Left lung (tissue), 10 donors: ENCODE data around the gene LHFPL2. TPM values are rescaled to one million over a fixed set of nuclear protein-coding genes. Genes with fewer than 3 reads are reported as not detected.

ENCODE experiments used
- ATAC-seq: fragments of 200-7000 bp; cut with Tn5 transposase; one replicate; pipeline ENCODE4 v1.9.1; 2020; ENCODE audit warnings: moderate library complexity
- DNase-seq, 4 donors: peaks; one replicate each; pipeline ENCODE4 v3.0.0-alpha.2; 2013 to 2020
- H3K27ac ChIP-seq, 2 donors: fragments of 200-600 bp; sonication (generic) in 1 of 2; one replicate each; pipeline versions ENCODE4 v1.5.0 to v1.8.0; 2020 to 2021
- H3K27me3 ChIP-seq, 2 donors: fragments of 200-600 bp; sonication (generic) in 1 of 2; one replicate each; pipeline versions ENCODE4 v1.5.0 to v1.8.0; 2020 to 2021
- H3K36me3 ChIP-seq, 2 donors: fragments of 200-600 bp; sonication (generic) in 1 of 2; one replicate each; pipeline versions ENCODE4 v1.5.0 to v1.8.0; 2020 to 2021
- H3K4me1 ChIP-seq, 2 donors: fragments of 200-600 bp; one replicate each; pipeline ENCODE4 v1.8.0; 2021
- H3K4me3 ChIP-seq, 2 donors: fragments of 200-600 bp; sonication (generic) in 1 of 2; one replicate each; pipeline versions ENCODE4 v1.5.0 to v1.8.0; 2020 to 2021; ENCODE audit warnings: mild to moderate bottlenecking in 1 of 2
- H3K9me3 ChIP-seq, 2 donors: fragments of 200-600 bp; sonication (generic) in 1 of 2; one replicate each; pipeline versions ENCODE4 v1.5.0 to v1.8.0; 2020 to 2021
- CTCF ChIP-seq, 2 donors: fragments of 200-600 bp; sonication (generic) in 1 of 2; IDR thresholded peaks; one replicate each; pipeline versions ENCODE4 v1.5.0 to v1.8.0; 2021; ENCODE audit warnings: antibody characterized with exemption in 2 of 2
- intact Hi-C, 2 donors: fragments of 100-400 bp; cut with DNase I; formaldehyde crosslinking; loops; one replicate each; pipeline versions ENCODE4 v1.11.2 to v1.14.2; 2022
- polyA plus RNA-seq, 6 donors: library from polyadenylated mRNA; unstranded; fragments of 120-200 nt; gene quantifications; one replicate each; pipeline ENCODE4 v1.2.1, GENCODE V29; 2013; ENCODE audit not compliant: insufficient read length in 6 of 6
- total RNA-seq, 2 donors: library from RNA; stranded (reverse); fragmentation: NEBNext Ultra II Directional; extraction: Animal tissue kit (Norgen Biotek cat#: 25700); gene quantifications; one replicate each; pipeline ENCODE4 v1.2.1, GENCODE V29; 2021
- donor health status: DM: no; HTN: yes; CAD: no.
- donor health status: DM: no; HTN: no; CAD: no.

Gene LHFPL2
- total and polyA plus RNA-seq, 8 donors = 39.6 to 89.9 (median 48.9) TPM

- Histone ChIP-seq H3K9me3 (no peaks in the 10 kb centered on the region), H3K4me3 (no peak overlapping the region), H3K4me1 (peaks cover 0 to under 1% of the 10 kb centered on the region in 2 donors), H3K27me3 (peaks cover 0 to 1% of the 10 kb centered on the region in 2 donors), H3K36me3 (no peaks in the 10 kb centered on the region), H3K27ac (no peak overlapping the region)
- no peak for DNase-seq
- TF ChIP-seq CTCF (IDR thresholded peaks at IDR 0.05) = no peak
- ATAC-seq = no peak
- intact Hi-C loops = no loop called here
Observed at GRCh38 chr5:78640662-78641474, 7.7 kb downstream of the LHFPL2 start.

- Histone ChIP-seq H3K27ac (no peak overlapping the region), H3K36me3 (no peaks in the 10 kb centered on the region), H3K4me3 (no peak overlapping the region), H3K9me3 (no peaks in the 10 kb centered on the region), H3K4me1 (no peaks in the 10 kb centered on the region), H3K27me3 (no peaks in the 10 kb centered on the region)
- intact Hi-C loops = no loop called here
- DNase-seq (no peak), ATAC-seq (no peak)
- TF ChIP-seq CTCF (IDR thresholded peaks at IDR 0.05) = no peak
Observed at GRCh38 chr5:78639791-78640190, 8.8 kb downstream of the LHFPL2 start.

DNA sequence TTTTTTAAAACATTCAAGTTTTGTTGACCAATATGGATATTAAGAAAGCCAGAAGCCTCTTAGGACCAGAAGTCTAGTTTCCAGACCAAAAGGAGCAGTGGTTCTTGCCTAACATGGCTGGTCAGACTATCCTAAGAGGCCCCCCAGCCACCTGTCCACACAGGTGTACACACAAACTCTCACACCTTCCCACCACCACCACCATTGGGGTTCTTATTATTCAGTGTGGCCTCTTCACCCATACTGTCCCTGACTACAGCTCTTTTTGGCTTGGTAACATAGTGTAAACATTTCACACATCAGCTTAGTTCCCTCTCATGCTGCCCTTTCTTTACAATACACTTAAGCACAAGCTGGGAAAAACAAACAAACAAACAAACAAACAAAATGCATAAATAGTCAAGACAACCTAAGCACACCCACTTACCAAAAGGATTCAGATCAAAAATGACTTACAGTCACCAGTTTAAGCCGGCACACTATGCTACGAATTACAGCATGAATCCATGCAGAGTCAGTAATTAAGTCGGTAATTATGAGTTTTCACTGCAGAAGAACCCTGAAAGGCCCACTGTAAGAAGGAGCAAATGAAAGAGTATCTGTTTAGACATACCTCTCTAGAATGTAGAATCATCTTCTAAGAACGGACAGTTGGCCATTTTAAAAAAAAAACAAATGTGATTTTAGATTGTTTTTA lies 9.5 kb downstream of the LHFPL2 start:
- H3K4me3 ChIP-seq = no peak overlapping the region
- H3K4me1 ChIP-seq = no peaks in the 10 kb centered on the region
- H3K27ac ChIP-seq = peak overlapping the region; percentile 9 to 62
- intact Hi-C loops = no loop called here
- H3K36me3 ChIP-seq = no peaks in the 10 kb centered on the region
- no peak for TF ChIP-seq CTCF (IDR thresholded peaks at IDR 0.05)
- peak; percentile 15 for ATAC-seq
- DNase-seq = no peak
- H3K9me3 ChIP-seq = no peaks in the 10 kb centered on the region
- no peaks in the 10 kb centered on the region for H3K27me3 ChIP-seq

DNA sequence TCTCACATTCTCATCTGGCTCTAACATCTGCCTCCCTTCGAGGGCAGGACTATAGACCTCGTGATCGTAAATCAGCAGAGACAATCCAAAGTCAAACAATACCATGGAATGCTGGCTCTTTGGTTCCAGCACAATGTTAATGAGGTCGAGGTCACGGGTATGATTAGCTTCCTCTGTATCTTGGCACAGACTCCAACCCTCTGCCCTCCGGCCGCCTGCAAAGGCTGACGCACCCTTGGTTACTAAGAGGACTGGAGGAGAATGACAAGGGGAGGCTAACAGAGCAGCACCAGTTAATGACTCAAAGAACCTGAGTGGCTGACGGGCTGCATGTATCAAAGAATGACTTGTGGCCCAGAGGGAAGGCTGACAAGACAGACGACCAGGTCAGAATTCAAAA lies 10.1 kb downstream of the LHFPL2 start:
- H3K9me3 ChIP-seq = no peaks in the 10 kb centered on the region
- peak in 2 of 4 donors; percentile 54 to 56 for DNase-seq
- no peaks in the 10 kb centered on the region for H3K4me1 ChIP-seq
- no peaks in the 10 kb centered on the region for H3K36me3 ChIP-seq
- peak; percentile 91 for ATAC-seq
- intact Hi-C loops = no loop called here
- no peak overlapping the region for H3K4me3 ChIP-seq
- no peaks in the 10 kb centered on the region for H3K27me3 ChIP-seq
- H3K27ac ChIP-seq = peak overlapping the region; percentile 9 to 62
- no peak for TF ChIP-seq CTCF (IDR thresholded peaks at IDR 0.05)

GRCh38 chr5:78637468-78637867 lies 11.1 kb downstream of the LHFPL2 start:
- Histone ChIP-seq H3K36me3 (no peaks in the 10 kb centered on the region), H3K4me3 (no peak overlapping the region), H3K27me3 (no peaks in the 10 kb centered on the region), H3K9me3 (no peaks in the 10 kb centered on the region), H3K27ac (peak overlapping the region in 1 of 2 donors; percentile 51), H3K4me1 (no peaks in the 10 kb centered on the region)
- DNase-seq (no peak), ATAC-seq (no peak)
- intact Hi-C loops = no loop called here
- TF ChIP-seq CTCF (IDR thresholded peaks at IDR 0.05) = no peak
